ENCODE data around the gene CTU1.

The CTU1 gene

DNA sequence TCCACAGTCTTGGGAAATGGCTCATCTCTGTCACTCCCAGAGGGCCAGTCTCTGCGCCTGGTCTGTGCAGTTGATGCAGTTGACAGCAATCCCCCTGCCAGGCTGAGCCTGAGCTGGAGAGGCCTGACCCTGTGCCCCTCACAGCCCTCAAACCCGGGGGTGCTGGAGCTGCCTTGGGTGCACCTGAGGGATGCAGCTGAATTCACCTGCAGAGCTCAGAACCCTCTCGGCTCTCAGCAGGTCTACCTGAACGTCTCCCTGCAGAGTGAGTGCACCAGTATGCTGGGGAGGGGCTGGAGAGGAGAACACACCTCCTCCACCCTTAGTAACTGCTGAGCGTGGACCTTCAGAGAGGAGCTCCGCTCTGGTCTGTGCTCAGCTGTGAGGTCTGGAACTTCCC lies 18.8 kb upstream of the CTU1 start:
- no peak overlapping the region for H3K4me3 ChIP-seq (ENCODE audit: insufficient read depth in 1 of 2, low read depth in 1 of 2, low read length in 2 of 2)
- no peak overlapping the region for H3K23ac ChIP-seq (ENCODE audit: low read length in 2 of 2)
- peak overlapping the region in 1 of 2 experiments; percentile 34 for H2BK12ac ChIP-seq (ENCODE audit: low read length in 2 of 2)
- DNase-seq: no peak
- no peak overlapping the region for H2BK15ac ChIP-seq (ENCODE audit: low read depth, poor library complexity, severe bottlenecking)
- H2AFZ ChIP-seq (ENCODE audit: low read depth, low read length): no peak overlapping the region
- H4K91ac ChIP-seq (ENCODE audit: low read length): no peak overlapping the region
- no peak overlapping the region for H2BK5ac ChIP-seq (ENCODE audit: low read depth, low read length, poor library complexity, severe bottlenecking)
- 83% methylated on average over 6 of the region's 6 CpGs for WGBS
- H3K18ac ChIP-seq (ENCODE audit: low read depth in 1 of 2, low read length in 2 of 2): peak overlapping the region in 1 of 2 experiments; percentile 68
- no peak overlapping the region for H3K4me2 ChIP-seq (ENCODE audit: low read length, poor library complexity, severe bottlenecking)
- H3K27me3 ChIP-seq (ENCODE audit: control insufficient read depth in 1 of 2, insufficient read depth in 1 of 2, low read length in 2 of 2): peaks cover 0 to 12% of the 10 kb centered on the region in 2 experiments
- no peak overlapping the region for H2BK120ac ChIP-seq (ENCODE audit: low read depth, low read length)
- no peak overlapping the region for H3K14ac ChIP-seq (ENCODE audit: low read length in 2 of 2)
- no peak overlapping the region for H4K8ac ChIP-seq (ENCODE audit: low read length)
- H3K4ac ChIP-seq (ENCODE audit: low read depth in 1 of 2, low read length in 2 of 2): peak overlapping the region in 1 of 2 experiments; percentile 44
- no peaks in the 10 kb centered on the region for H3K9me3 ChIP-seq (ENCODE audit: control insufficient read depth, low read length)
- no peak overlapping the region for H3K9ac ChIP-seq (ENCODE audit: low read length)
- no peaks in the 10 kb centered on the region for H3K36me3 ChIP-seq (ENCODE audit: control insufficient read depth in 1 of 2, insufficient read depth in 2 of 2, low read depth in 1 of 2, low read length in 2 of 2)
- H3K27ac ChIP-seq (ENCODE audit: low read length, poor library complexity, severe bottlenecking): no peak overlapping the region
- H3K79me1 ChIP-seq (replicated peaks; ENCODE audit: low read length, poor library complexity, severe bottlenecking): no peaks in the 10 kb centered on the region
- no peaks in the 10 kb centered on the region for H3K4me1 ChIP-seq (ENCODE audit: control insufficient read depth, insufficient read depth, low read depth, low read length)
- no peak overlapping the region for H2AK5ac ChIP-seq (ENCODE audit: low read length, severe bottlenecking)

GRCh38 chr19:51125421-51126075 lies 17.3 kb upstream of the CTU1 start:
- Histone ChIP-seq H3K9me3 (ENCODE audit: control insufficient read depth, low read length) (no peaks in the 10 kb centered on the region), H4K91ac (ENCODE audit: low read length) (peak overlapping the region; percentile 88), H2BK15ac (ENCODE audit: low read depth, poor library complexity, severe bottlenecking) (no peak overlapping the region), H3K36me3 (ENCODE audit: control insufficient read depth in 1 of 2, insufficient read depth in 2 of 2, low read depth in 1 of 2, low read length in 2 of 2) (no peaks in the 10 kb centered on the region), H2BK5ac (ENCODE audit: low read depth, low read length, poor library complexity, severe bottlenecking) (no peak overlapping the region), H3K27ac (ENCODE audit: low read length, poor library complexity, severe bottlenecking) (no peak overlapping the region), H2BK12ac (ENCODE audit: low read length in 2 of 2) (peak overlapping the region; percentile 69 to 79), H3K4me2 (ENCODE audit: low read length, poor library complexity, severe bottlenecking) (no peak overlapping the region), H3K14ac (ENCODE audit: low read length in 2 of 2) (no peak overlapping the region), H2AK5ac (ENCODE audit: low read length, severe bottlenecking) (no peak overlapping the region), H3K23ac (ENCODE audit: low read length in 2 of 2) (no peak overlapping the region), H4K8ac (ENCODE audit: low read length) (peak overlapping the region; percentile 47), H3K4me1 (ENCODE audit: control insufficient read depth, insufficient read depth, low read depth, low read length) (no peaks in the 10 kb centered on the region), H3K18ac (ENCODE audit: low read depth in 1 of 2, low read length in 2 of 2) (peak overlapping the region in 1 of 2 experiments; percentile 54), H3K9ac (ENCODE audit: low read length) (no peak overlapping the region), H3K4me3 (ENCODE audit: insufficient read depth in 1 of 2, low read depth in 1 of 2, low read length in 2 of 2) (no peak overlapping the region), H3K79me1 (replicated peaks; ENCODE audit: low read length, poor library complexity, severe bottlenecking) (no peaks in the 10 kb centered on the region), H2AFZ (ENCODE audit: low read depth, low read length) (no peak overlapping the region), H3K4ac (ENCODE audit: low read depth in 1 of 2, low read length in 2 of 2) (no peak overlapping the region), H2BK120ac (ENCODE audit: low read depth, low read length) (no peak overlapping the region), H3K27me3 (ENCODE audit: control insufficient read depth in 1 of 2, insufficient read depth in 1 of 2, low read length in 2 of 2) (peaks cover 0 to 6% of the 10 kb centered on the region in 2 experiments)
- WGBS: 85% methylated on average over 15 of the region's 16 CpGs
- no peak for DNase-seq

- Histone ChIP-seq H4K91ac (ENCODE audit: low read length) (peak within 1 kb of the TSS; percentile 88), H3K14ac (ENCODE audit: low read length in 2 of 2) (peak within 1 kb of the TSS in 1 of 2 experiments; percentile 66), H3K36me3 (ENCODE audit: control insufficient read depth in 1 of 2, insufficient read depth in 2 of 2, low read depth in 1 of 2, low read length in 2 of 2) (no peaks in the 10 kb centered on the region), H3K79me1 (replicated peaks; ENCODE audit: low read length, poor library complexity, severe bottlenecking) (no peaks in the 10 kb centered on the region), H2BK12ac (ENCODE audit: low read length in 2 of 2) (peak within 1 kb of the TSS; percentile 69 to 80), H3K9ac (ENCODE audit: low read length) (no peak within 1 kb of the TSS), H3K18ac (ENCODE audit: low read depth in 1 of 2, low read length in 2 of 2) (peak within 1 kb of the TSS in 1 of 2 experiments; percentile 54), H3K4me3 (ENCODE audit: insufficient read depth in 1 of 2, low read depth in 1 of 2, low read length in 2 of 2) (no peak within 1 kb of the TSS), H3K27me3 (ENCODE audit: control insufficient read depth in 1 of 2, insufficient read depth in 1 of 2, low read length in 2 of 2) (peaks cover 0 to 1% of the 10 kb centered on the region in 2 experiments), H3K9me3 (ENCODE audit: control insufficient read depth, low read length) (no peaks in the 10 kb centered on the region), H2AK5ac (ENCODE audit: low read length, severe bottlenecking) (no peak within 1 kb of the TSS), H2BK5ac (ENCODE audit: low read depth, low read length, poor library complexity, severe bottlenecking) (no peak within 1 kb of the TSS), H4K8ac (ENCODE audit: low read length) (peak within 1 kb of the TSS; percentile 47), H3K4ac (ENCODE audit: low read depth in 1 of 2, low read length in 2 of 2) (peak within 1 kb of the TSS in 1 of 2 experiments; percentile 2), H2BK15ac (ENCODE audit: low read depth, poor library complexity, severe bottlenecking) (peak within 1 kb of the TSS; percentile 21), H3K23ac (ENCODE audit: low read length in 2 of 2) (no peak within 1 kb of the TSS), H3K27ac (ENCODE audit: low read length, poor library complexity, severe bottlenecking) (no peak within 1 kb of the TSS), H3K4me1 (ENCODE audit: control insufficient read depth, insufficient read depth, low read depth, low read length) (no peaks in the 10 kb centered on the region), H2AFZ (ENCODE audit: low read depth, low read length) (no peak within 1 kb of the TSS), H2BK120ac (ENCODE audit: low read depth, low read length) (no peak within 1 kb of the TSS), H3K4me2 (ENCODE audit: low read length, poor library complexity, severe bottlenecking) (no peak within 1 kb of the TSS)
- no peak for DNase-seq
- 79% methylated on average over 14 of the region's 14 CpGs for WGBS
Observed at GRCh38 chr19:51124729-51125128, 16.5 kb upstream of the CTU1 start, which contains the start of gene SIGLEC9. SIGLEC9 (plus strand) TSS chr19:51124906; CDS start chr19:51124975, 69 bp downstream.

DNA sequence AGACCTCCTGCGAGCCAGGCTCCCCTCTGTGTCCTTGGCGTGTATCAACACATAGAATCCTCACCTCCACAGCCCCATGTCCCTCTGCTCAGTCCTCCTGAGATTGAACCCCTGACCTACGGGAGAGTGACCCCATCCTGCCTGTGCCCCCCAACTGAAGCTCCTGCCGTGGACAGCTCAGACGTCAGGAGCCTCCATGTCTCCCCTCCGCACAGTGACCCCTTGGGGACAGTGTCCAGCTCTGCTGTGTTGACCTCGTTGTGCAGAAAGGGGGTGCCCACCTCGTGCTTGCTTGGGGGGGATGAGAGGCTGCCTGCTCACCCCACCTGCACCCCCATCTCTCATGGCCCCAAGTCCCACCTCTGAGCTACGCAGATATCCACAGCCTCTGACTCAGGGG lies 16.0 kb upstream of the CTU1 start:
- 91% methylated on average over 8 of the region's 9 CpGs for WGBS
- DNase-seq: no peak
- no peak overlapping the region for H2BK120ac ChIP-seq (ENCODE audit: low read depth, low read length)
- H3K36me3 ChIP-seq (ENCODE audit: control insufficient read depth in 1 of 2, insufficient read depth in 2 of 2, low read depth in 1 of 2, low read length in 2 of 2): no peaks in the 10 kb centered on the region
- no peaks in the 10 kb centered on the region for H3K4me1 ChIP-seq (ENCODE audit: control insufficient read depth, insufficient read depth, low read depth, low read length)
- H2AK5ac ChIP-seq (ENCODE audit: low read length, severe bottlenecking): no peak overlapping the region
- H2BK12ac ChIP-seq (ENCODE audit: low read length in 2 of 2): peak overlapping the region in 1 of 2 experiments; percentile 31
- H2AFZ ChIP-seq (ENCODE audit: low read depth, low read length): no peak overlapping the region
- no peaks in the 10 kb centered on the region for H3K9me3 ChIP-seq (ENCODE audit: control insufficient read depth, low read length)
- no peak overlapping the region for H3K27ac ChIP-seq (ENCODE audit: low read length, poor library complexity, severe bottlenecking)
- H3K27me3 ChIP-seq (ENCODE audit: control insufficient read depth in 1 of 2, insufficient read depth in 1 of 2, low read length in 2 of 2): no peaks in the 10 kb centered on the region
- no peak overlapping the region for H3K9ac ChIP-seq (ENCODE audit: low read length)
- H4K8ac ChIP-seq (ENCODE audit: low read length): peak overlapping the region; percentile 2
- no peak overlapping the region for H3K4me3 ChIP-seq (ENCODE audit: insufficient read depth in 1 of 2, low read depth in 1 of 2, low read length in 2 of 2)
- no peak overlapping the region for H3K18ac ChIP-seq (ENCODE audit: low read depth in 1 of 2, low read length in 2 of 2)
- no peak overlapping the region for H4K91ac ChIP-seq (ENCODE audit: low read length)
- H3K14ac ChIP-seq (ENCODE audit: low read length in 2 of 2): no peak overlapping the region
- H3K4me2 ChIP-seq (ENCODE audit: low read length, poor library complexity, severe bottlenecking): no peak overlapping the region
- H3K79me1 ChIP-seq (replicated peaks; ENCODE audit: low read length, poor library complexity, severe bottlenecking): no peaks in the 10 kb centered on the region
- H2BK15ac ChIP-seq (ENCODE audit: low read depth, poor library complexity, severe bottlenecking): no peak overlapping the region
- no peak overlapping the region for H2BK5ac ChIP-seq (ENCODE audit: low read depth, low read length, poor library complexity, severe bottlenecking)
- peak overlapping the region in 1 of 2 experiments; percentile 2 for H3K4ac ChIP-seq (ENCODE audit: low read depth in 1 of 2, low read length in 2 of 2)
- H3K23ac ChIP-seq (ENCODE audit: low read length in 2 of 2): no peak overlapping the region

Data from mesenchymal stem cell (in vitro differentiated cells and primary cell).